ENCODE results near the gene COLEC12.

The COLEC12 gene

GRCh38 chr18:273525-273924 lies 227.0 kb downstream of the COLEC12 start:
- DNase-seq (ENCODE audit: low spot score) = no peak

- DNase-seq (ENCODE audit: low spot score) = no peak
Measured at GRCh38 chr18:272650-273049, 227.9 kb downstream of the COLEC12 start.

- DNase-seq (ENCODE audit: low spot score) = no peak
Measured at GRCh38 chr18:269480-270095, 230.9 kb downstream of the COLEC12 start.

- peak; percentile 90 for DNase-seq (ENCODE audit: low spot score)
Measured at GRCh38 chr18:267688-268552, 232.6 kb downstream of the COLEC12 start, which contains the start of gene THOC1. Gene THOC1, minus strand, starts transcription at chr18:268047. Its CDS starts 28 bp downstream, at chr18:268019.

- peak; percentile 15 for DNase-seq (ENCODE audit: low spot score)
Measured at GRCh38 chr18:267380-267687, 233.2 kb downstream of the COLEC12 start.
